Hindlimb muscle (tissue), 1 donor: ENCODE measurements around the gene SOX6. TPM values are rescaled to one million over a fixed set of nuclear protein-coding genes. Genes with fewer than 3 reads are reported as not detected.

ENCODE experiments used
- DNase-seq: peaks from one replicate; pipeline ENCODE4 v3.0.0-alpha.2; 2013
- polyA plus RNA-seq: library from polyadenylated mRNA; unstranded; fragments of 120-200 nt; gene quantifications from one replicate; pipeline ENCODE4 v1.2.1, GENCODE V29; 2013; ENCODE audit not compliant: insufficient read length

SOX6 gene
- polyA plus RNA-seq, 1 donor: 30.0 TPM

DNA sequence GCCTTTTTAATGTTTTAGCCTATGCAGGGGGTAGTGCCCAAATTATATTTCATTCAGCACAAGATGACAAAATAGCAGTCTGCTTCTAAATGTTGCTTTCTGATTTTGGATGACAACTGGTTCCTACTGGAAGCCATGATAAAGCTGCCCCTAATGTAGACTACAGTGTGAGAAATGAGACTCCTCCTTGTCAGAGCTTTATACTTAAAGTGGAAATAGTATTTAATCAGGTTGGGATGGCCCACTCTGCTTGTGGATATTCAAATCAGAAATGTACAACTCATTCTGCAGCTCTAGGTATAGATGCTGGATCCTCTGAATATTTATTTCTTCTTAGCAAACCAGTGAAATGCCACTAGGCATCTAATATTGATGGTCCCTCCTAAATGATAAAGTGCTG, 171.3 kb downstream of the SOX6 start:
- DNase-seq: no peak

- DNase-seq: no peak
Observed at GRCh38 chr11:16184588-16184987, 171.8 kb downstream of the SOX6 start.

DNA sequence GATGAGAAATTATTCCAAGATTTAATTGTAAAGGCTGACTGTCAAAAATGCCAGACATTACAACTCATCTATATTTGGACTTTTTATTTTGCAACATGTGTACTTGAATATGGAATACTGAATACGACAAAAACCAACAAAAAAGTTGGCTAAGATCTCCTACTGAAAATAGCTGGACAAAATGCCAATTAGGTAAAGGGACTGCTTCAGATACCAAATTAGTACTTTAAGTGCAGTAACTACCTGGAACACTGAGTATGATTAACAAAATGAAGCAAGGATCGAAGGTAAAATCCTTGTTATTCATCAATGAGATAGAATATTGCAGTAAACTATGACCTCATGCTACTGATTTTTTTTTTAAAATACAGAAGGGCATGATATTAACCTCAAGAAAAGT, 173.8 kb downstream of the SOX6 start:
- DNase-seq: no peak

- no peak for DNase-seq
Observed at GRCh38 chr11:16180868-16181267, 175.5 kb downstream of the SOX6 start.

DNA sequence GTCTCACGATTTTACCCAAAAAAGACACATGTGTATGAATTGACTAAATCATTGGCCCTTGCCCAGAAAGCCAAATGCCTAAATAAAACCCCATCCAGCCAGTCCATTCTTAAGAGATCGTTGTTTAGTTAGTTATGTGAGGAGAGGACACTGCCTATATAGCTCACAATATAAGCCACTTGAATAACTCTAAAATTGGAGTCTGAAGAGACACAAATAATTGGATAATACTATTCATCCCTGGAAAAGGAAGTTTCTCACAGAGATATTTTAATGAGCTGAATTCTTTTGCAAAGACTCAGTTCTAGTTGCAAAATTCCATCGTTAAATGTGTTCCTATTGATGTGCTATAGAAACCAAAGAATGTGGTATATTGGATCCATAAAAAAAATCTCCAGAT, 176.7 kb downstream of the SOX6 start:
- DNase-seq: no peak

DNA sequence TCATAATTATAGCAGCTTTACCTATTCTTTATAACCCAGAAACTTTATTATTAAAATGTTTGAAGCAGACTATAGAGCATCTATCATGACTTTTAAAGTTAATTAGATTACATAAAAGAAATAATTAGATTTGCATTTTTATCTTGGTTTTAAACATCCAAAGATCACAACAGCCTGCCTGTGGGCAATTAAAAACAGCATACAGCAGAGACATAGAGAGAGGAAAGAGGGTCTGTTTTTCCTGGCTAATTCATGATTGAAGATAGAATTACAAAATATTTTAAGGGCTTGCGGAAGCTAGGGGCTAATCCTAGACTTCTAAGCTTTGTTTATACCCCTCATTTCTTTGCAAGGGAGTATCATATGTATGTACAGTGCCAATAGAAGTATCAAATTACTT, 178.1 kb downstream of the SOX6 start:
- no peak for DNase-seq

DNA sequence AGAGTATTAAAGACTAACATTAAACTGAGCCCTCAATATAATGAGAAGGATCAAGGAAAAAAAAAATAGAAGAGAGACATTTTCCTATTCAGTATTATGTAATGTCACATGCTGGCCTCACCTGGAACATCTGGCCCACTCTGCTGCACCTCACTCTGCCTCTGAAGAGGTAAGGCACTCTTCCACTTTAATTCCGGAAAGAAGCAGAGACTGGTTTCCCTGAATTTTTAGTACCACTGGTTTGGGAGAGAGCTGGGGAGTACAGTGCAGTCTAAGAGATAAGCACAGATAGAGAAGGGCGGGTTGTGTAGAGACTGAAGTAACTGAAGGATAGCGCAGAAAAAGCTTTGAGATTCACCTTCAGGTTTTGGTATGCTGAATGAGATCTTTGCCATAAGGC, 178.7 kb downstream of the SOX6 start:
- DNase-seq: no peak

GRCh38 chr11:16173798-16174197, 182.5 kb downstream of the SOX6 start:
- no peak for DNase-seq

DNA sequence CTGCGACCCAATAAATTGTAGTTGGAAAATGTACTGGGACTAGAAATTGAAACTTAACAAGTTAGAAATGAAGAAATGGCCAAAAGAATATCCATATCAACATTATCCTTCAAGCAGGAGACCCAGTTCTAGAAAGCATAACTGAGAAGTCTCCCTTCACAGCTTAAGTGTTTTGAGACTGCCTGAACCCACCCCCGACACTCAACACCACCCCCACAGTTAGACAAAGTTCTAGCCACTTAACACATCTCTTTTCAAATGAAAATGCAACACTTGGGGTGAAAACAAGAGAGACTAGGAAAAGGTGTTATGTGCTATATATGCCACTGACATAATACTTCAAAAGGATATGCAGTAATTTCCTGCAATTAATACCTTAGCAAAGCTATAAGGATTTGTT, 184.5 kb downstream of the SOX6 start:
- DNase-seq: no peak

GRCh38 chr11:16169956-16170847, 186.1 kb downstream of the SOX6 start:
- DNase-seq: no peak

DNA sequence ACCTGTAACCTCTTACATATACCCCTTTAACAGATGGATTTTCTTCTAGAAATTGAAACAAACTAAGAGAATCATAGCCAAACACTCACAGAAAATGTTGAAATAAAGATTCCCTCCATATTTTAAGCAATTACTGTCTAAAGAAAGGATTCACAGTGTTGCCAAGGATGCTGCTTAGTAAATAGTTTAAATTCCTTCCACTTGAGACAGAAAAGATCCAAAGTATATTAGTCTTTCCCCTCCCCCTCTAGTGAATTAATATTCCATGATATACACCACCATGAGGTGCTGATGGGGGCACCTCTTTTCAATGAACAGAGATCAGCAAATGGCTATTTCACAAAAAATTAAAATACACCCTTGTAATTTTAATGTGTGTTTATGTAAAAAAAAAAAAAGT, 186.8 kb downstream of the SOX6 start:
- DNase-seq: no peak

DNA sequence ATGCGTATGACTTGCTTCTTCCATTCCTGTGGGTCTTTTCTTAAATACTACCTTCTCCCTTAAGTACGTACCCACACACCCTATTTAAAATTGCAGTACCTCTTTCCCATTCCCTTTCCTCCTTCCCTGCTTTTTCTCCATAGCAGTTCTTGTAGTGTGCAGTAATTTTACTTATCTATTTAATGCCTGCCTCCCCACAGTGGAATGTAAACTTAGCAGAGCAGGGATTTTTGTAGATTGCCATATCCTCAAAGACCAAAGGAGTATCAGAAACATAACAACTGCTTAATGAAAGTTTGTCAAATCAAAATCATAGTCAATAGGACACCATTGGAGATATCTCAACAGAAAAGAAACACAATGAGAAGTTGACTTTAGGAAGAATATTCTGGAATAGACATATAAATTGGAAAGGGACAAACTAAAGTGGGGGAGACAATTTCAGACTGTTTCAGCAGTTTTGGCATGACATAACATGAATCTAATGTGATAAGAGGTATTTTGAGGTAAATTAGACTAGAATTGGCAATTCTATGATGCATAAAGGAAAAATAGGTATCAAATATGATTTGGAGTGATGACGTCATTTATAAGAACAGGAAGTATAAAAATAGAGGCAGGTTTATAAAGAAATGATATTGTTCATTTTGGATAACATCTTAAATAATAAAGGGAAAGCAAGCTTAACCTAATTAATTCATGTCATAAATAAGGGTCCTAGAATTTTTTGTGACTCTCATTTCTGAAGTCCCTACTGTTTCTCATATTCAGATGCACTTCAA, 188.4 kb downstream of the SOX6 start:
- no peak for DNase-seq

GRCh38 chr11:16166571-16166970, 189.8 kb downstream of the SOX6 start:
- no peak for DNase-seq

- DNase-seq: no peak
Observed at GRCh38 chr11:16160146-16160545, 196.2 kb downstream of the SOX6 start.

DNA sequence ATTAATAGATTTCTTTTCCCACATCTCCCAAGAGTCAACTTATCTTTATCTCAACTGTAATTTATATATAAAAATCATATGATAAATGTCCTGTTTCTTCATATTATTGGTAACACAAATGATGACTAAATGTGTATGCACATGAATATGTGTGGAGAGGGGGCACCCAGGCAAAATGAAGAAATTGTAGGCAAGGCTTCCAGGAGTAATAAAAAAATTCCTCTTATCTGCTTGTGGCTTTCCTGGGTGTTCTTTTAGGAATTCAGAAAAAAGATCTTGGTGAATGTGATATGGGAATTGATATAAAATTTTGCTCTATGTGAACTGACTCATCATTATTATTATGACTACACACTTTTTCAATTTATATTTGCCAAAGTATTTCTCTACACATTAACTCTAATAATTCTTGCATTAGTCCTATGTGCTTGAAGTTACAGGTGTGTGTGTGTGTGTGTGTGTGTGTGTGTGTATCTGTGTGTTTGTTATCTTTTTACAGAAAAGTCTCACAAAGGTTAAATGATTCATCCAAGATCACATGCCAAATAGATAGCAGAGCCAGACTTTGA, 197.8 kb downstream of the SOX6 start:
- DNase-seq: no peak

- no peak for DNase-seq
Observed at GRCh38 chr11:16157327-16157726, 199.0 kb downstream of the SOX6 start.

GRCh38 chr11:16155448-16155847, 200.9 kb downstream of the SOX6 start:
- no peak for DNase-seq

DNA sequence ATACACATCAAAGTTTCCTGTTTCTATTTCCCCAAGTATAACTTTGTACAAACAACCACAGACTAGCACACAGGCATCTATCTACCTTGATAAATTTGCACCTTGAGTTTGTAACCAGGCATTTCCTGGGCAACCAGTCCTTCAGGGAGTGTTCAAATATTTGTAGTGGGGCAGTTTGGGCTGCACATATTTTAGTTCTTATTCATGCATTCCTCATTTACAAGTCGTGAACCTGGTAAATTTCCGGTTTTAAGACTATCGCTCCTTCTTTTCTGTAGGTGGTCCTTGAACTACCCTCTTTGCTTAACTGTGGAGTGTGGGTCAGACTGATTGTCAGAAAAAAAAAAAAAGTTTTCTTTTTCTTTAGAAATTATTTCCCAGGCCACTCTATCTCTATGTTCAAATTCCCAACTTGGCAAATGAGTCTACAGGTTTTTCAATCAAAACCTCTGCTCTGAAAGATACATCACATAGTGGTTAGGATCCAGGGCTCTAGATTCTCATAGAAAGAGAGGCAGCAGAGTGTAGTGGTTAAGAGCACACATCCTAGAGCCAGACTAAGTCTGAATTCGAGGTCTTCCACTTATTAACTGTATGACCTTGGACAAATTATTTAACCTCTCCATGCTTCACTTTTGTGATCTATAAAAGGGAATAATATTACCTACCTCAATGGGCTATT, 201.5 kb downstream of the SOX6 start:
- DNase-seq: no peak

DNA sequence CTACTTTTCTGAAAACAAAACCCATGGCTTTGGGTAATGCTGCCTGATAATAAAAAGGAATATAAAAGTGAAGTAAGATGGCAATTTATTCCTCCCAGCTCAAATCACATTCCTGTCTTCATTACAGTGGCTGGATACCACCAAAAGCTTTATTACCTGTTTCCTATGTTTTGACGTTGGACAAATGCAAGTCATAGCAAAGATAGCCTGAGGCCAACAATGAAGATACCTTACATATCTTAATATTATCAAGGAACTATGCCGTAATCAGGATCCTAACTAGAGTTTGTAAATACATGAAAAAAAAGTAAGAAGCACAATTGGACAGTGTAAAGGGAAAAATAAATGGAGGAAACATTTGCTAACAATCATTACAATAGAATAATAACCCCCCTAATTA, 202.4 kb downstream of the SOX6 start:
- no peak for DNase-seq

GRCh38 chr11:16151138-16151537, 205.2 kb downstream of the SOX6 start:
- no peak for DNase-seq

- DNase-seq: no peak
Observed at GRCh38 chr11:16149476-16149875, 206.9 kb downstream of the SOX6 start.

DNA sequence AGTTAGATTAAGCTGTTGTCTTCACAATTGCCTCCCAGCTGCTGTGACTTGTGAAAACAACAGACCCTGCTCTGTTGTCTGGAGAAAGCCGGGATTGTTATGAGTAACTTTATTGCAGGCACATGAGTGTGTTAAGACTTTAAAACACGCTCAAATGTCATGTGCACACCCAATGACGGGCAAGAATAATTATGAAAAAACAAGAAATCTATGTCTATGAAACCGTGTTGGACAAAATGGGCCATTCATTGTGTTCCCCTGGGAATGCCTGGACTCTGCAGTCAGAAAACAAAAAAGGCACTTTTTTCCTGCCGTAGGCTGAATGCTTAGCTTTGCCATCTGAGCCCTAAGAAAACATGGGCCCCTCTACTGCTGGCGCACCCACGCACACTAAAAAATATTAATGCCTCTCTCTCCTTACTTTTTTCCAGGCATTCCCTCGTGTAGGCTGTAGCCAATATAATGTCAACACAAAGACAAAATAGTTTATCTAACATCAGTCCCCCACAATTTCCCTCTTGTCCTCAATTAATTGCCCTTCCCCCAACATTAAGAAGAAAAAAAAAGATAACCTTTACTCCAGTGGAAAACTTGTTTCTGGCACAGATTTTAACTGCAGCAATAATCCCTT, 207.9 kb downstream of the SOX6 start:
- peak; percentile 23 for DNase-seq
